WTC11 (cell line): ENCODE data around the gene ZNF804B. TPM values are rescaled to one million over a fixed set of nuclear protein-coding genes. Genes with fewer than 3 reads are reported as not detected.

ENCODE experiments used
- ATAC-seq: fragments of 200-7000 bp; cut with Tn5 transposase; 2 replicates; pipeline ENCODE4 v1.10.0; 2021; ENCODE audit warnings: mild to moderate bottlenecking, moderate library complexity
- CTCF ChIA-PET: fragments of 300-600 bp; sonication (Branson Sonifier 250); formaldehyde crosslinking; loops from one replicate; lab custom pipeline; 2021; ENCODE audit warnings: antibody characterized with exemption; lab: Charles Lee
- POLR2A ChIA-PET: fragments of 350-600 bp; sonication (Branson Sonifier 250); formaldehyde crosslinking; loops from one replicate; lab custom pipeline; 2021; ENCODE audit warnings: antibody characterized with exemption; lab: Charles Lee
- DNase-seq: peaks from one replicate; pipeline ENCODE4 v3.0.0; 2021; ENCODE audit warnings: low spot score
- H3K27ac Mint-ChIP-seq: 2 replicates; pipeline ENCODE4 v1.8.0; 2021; ENCODE audit warnings: mixed read lengths
- H3K27me3 Mint-ChIP-seq: 2 replicates; pipeline ENCODE4 v1.8.0; 2021; ENCODE audit warnings: low read depth, mild to moderate bottlenecking, moderate library complexity, mixed read lengths
- H3K36me3 Mint-ChIP-seq: 2 replicates; pipeline ENCODE4 v1.8.0; 2021; ENCODE audit warnings: mixed read lengths
- H3K4me1 Mint-ChIP-seq: 2 replicates; pipeline ENCODE4 v1.8.0; 2022; ENCODE audit warnings: mixed read lengths
- H3K4me3 Mint-ChIP-seq: 2 replicates; pipeline ENCODE4 v1.8.0; 2021; ENCODE audit warnings: mild to moderate bottlenecking, moderate library complexity, mixed read lengths
- H3K9me3 Mint-ChIP-seq: 2 replicates; pipeline ENCODE4 v1.8.0; 2021; ENCODE audit warnings: mixed read lengths
- CBFB ChIP-seq: sonication (generic); formaldehyde crosslinking; IDR thresholded peaks from 2 replicates; pipeline ENCODE4 v1.8.1; 2022; ENCODE audit warnings: mild to moderate bottlenecking, low read depth, missing genetic modification reagents
- CREB1 ChIP-seq: sonication (generic); formaldehyde crosslinking; IDR thresholded peaks from 2 replicates; pipeline ENCODE4 v1.8.0; 2023; ENCODE audit warnings: mild to moderate bottlenecking, missing genetic modification reagents
- CREM ChIP-seq: sonication (generic); formaldehyde crosslinking; IDR thresholded peaks from 2 replicates; pipeline ENCODE4 v1.8.1; 2022; ENCODE audit warnings: mild to moderate bottlenecking, missing genetic modification reagents, moderate library complexity
- EMX1 ChIP-seq: fragments of 250-450 bp; sonication (Bioruptor Pico); IDR thresholded peaks from 2 replicates; pipeline ENCODE4 v1.8.0; 2021; ENCODE audit warnings: mild to moderate bottlenecking
- FOXP1 ChIP-seq: sonication (generic); formaldehyde crosslinking; IDR thresholded peaks from 2 replicates; pipeline ENCODE4 v1.8.0; 2022; ENCODE audit warnings: missing genetic modification reagents, mild to moderate bottlenecking, moderate library complexity, borderline replicate concordance
- IRF2 ChIP-seq: sonication (generic); formaldehyde crosslinking; IDR thresholded peaks from 2 replicates; pipeline ENCODE4 v1.8.0; 2022; ENCODE audit warnings: low read depth, missing genetic modification reagents, borderline replicate concordance
- JAZF1 ChIP-seq: fragments of 250-450 bp; sonication (Bioruptor Pico); IDR thresholded peaks from 2 replicates; pipeline ENCODE4 v1.9.0; 2021; ENCODE audit warnings: moderate library complexity, mild to moderate bottlenecking, inconsistent platforms
- JUN ChIP-seq: sonication (generic); formaldehyde crosslinking; IDR thresholded peaks from 2 replicates; pipeline ENCODE4 v1.8.0; 2023; ENCODE audit warnings: mild to moderate bottlenecking, missing genetic modification reagents
- MXD4 ChIP-seq: fragments of 250-450 bp; sonication (Bioruptor Pico); IDR thresholded peaks from 2 replicates; pipeline ENCODE4 v1.8.0; 2021; ENCODE audit warnings: mild to moderate bottlenecking, moderate library complexity, borderline replicate concordance
- NFATC4 ChIP-seq: fragments of 250-450 bp; sonication (Bioruptor Pico); IDR thresholded peaks from 2 replicates; pipeline ENCODE4 v1.9.0; 2021; ENCODE audit warnings: mild to moderate bottlenecking
- RELA ChIP-seq: sonication (generic); formaldehyde crosslinking; IDR thresholded peaks from 2 replicates; pipeline ENCODE4 v1.8.1; 2022; ENCODE audit warnings: missing genetic modification reagents, mild to moderate bottlenecking, borderline replicate concordance
- SMAD3 ChIP-seq: sonication (generic); formaldehyde crosslinking; IDR thresholded peaks from 2 replicates; pipeline ENCODE4 v1.8.0; 2022; ENCODE audit warnings: missing genetic modification reagents, mild to moderate bottlenecking, borderline replicate concordance
- TEAD4 ChIP-seq: sonication (generic); formaldehyde crosslinking; IDR thresholded peaks from 2 replicates; pipeline ENCODE4 v1.8.0; 2022; ENCODE audit warnings: mild to moderate bottlenecking, missing genetic modification reagents
- ZNF232 ChIP-seq: sonication (generic); formaldehyde crosslinking; IDR thresholded peaks from 2 replicates; pipeline ENCODE4 v1.8.0; 2022; ENCODE audit warnings: mild to moderate bottlenecking, missing genetic modification reagents
- ZNF317 ChIP-seq: sonication (generic); formaldehyde crosslinking; IDR thresholded peaks from 2 replicates; pipeline ENCODE4 v1.8.1; 2023; ENCODE audit warnings: low read depth, mild to moderate bottlenecking, moderate library complexity, missing genetic modification reagents, borderline replicate concordance
- ZNF423 ChIP-seq: fragments of 250-450 bp; sonication (Bioruptor Pico); IDR thresholded peaks from 2 replicates; pipeline ENCODE4 v2.1.2; 2022; ENCODE audit warnings: mild to moderate bottlenecking, moderate library complexity
- ZNF671 ChIP-seq: fragments of 250-450 bp; sonication (Bioruptor Pico); IDR thresholded peaks from 2 replicates; pipeline ENCODE4 v1.8.0; 2021; ENCODE audit warnings: mild to moderate bottlenecking
- total RNA-seq: library from RNA; stranded (reverse); gene quantifications from 3 replicates; pipeline ENCODE4 v1.2.3, GENCODE V29; 2021
- TF ChIP-seq, protein P1 (sequence below): sonication (generic); formaldehyde crosslinking; conservative IDR thresholded peaks from 2 replicates; pipeline ENCODE4 v1.8.1; 2022; ENCODE audit warnings: mild to moderate bottlenecking, missing genetic modification reagents
- TF ChIP-seq, protein P2 (sequence below): sonication (generic); formaldehyde crosslinking; IDR thresholded peaks from 2 replicates; pipeline ENCODE4 v1.8.0; 2022; ENCODE audit warnings: mild to moderate bottlenecking, missing genetic modification reagents
- TF ChIP-seq, protein P3 (sequence below): sonication (generic); formaldehyde crosslinking; IDR thresholded peaks from 2 replicates; pipeline ENCODE4 v1.8.0; 2023; ENCODE audit warnings: mild to moderate bottlenecking, missing genetic modification reagents
- TF ChIP-seq, protein P4 (sequence below): sonication (generic); formaldehyde crosslinking; IDR thresholded peaks from 2 replicates; pipeline ENCODE4 v1.8.1; 2023; ENCODE audit warnings: mild to moderate bottlenecking, missing genetic modification reagents, moderate library complexity
- TF ChIP-seq, protein P5 (sequence below): sonication (generic); formaldehyde crosslinking; IDR thresholded peaks from 2 replicates; pipeline ENCODE4 v1.8.1; 2023; ENCODE audit warnings: mild to moderate bottlenecking, missing genetic modification reagents, borderline replicate concordance
- TF ChIP-seq, protein P6 (sequence below): sonication (generic); formaldehyde crosslinking; IDR thresholded peaks from 2 replicates; pipeline ENCODE4 v1.8.1; 2022; ENCODE audit warnings: mild to moderate bottlenecking, moderate library complexity, missing genetic modification reagents

Gene ZNF804B
- total RNA-seq, 1 experiment from 2014 or later = 0.04 TPM

DNA sequence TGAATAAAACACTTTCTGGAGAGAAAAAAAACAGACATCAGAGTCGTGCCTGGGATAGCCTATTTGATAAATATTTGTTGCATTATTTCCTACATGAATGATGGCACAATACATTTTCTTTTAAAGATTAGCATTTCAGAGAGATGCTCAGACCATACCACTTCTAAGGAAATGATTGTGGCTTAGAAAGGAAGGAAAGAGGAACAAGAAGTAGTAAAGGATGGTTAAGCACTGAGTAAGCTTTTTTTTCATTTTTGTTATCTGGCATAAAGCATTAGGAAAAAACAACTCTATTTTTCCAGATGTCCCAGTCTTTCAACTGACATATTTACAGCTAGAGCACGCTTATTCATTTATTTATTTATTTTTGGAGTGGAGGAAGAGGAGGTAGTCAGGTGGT, 294.9 kb downstream of the ZNF804B start:
- TF ChIP-seq CBFB (CRISPR knock-in tag) = no peak
- TF ChIP-seq, protein P1, sequence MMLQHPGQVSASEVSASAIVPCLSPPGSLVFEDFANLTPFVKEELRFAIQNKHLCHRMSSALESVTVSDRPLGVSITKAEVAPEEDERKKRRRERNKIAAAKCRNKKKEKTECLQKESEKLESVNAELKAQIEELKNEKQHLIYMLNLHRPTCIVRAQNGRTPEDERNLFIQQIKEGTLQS (CRISPR knock-in tag) = no peak
- no peak for TF ChIP-seq ZNF232 (CRISPR knock-in tag)
- TF ChIP-seq ZNF423 (CRISPR knock-in tag) = no peak
- no peak for TF ChIP-seq MXD4 (CRISPR knock-in tag)
- no peak for TF ChIP-seq FOXP1 (CRISPR knock-in tag)
- no peak for TF ChIP-seq ZNF317 (CRISPR knock-in tag)
- TF ChIP-seq TEAD4 (CRISPR knock-in tag) = no peak
- no peak for TF ChIP-seq SMAD3 (CRISPR knock-in tag)
- no peak for TF ChIP-seq NFATC4 (CRISPR knock-in tag)
- no peaks in the 10 kb centered on the region for H3K4me1 Mint-ChIP-seq
- H3K27ac Mint-ChIP-seq = no peak overlapping the region
- no peak overlapping the region for H3K4me3 Mint-ChIP-seq
- H3K36me3 Mint-ChIP-seq = no peaks in the 10 kb centered on the region
- ATAC-seq (no peak), DNase-seq (no peak)
- H3K27me3 Mint-ChIP-seq = no peaks in the 10 kb centered on the region; the same call in 1 of the 2 replicates
- POLR2A ChIA-PET = no interaction called here
- CTCF ChIA-PET = no interaction called here
- H3K9me3 Mint-ChIP-seq = peaks cover 6% of the 10 kb centered on the region

DNA sequence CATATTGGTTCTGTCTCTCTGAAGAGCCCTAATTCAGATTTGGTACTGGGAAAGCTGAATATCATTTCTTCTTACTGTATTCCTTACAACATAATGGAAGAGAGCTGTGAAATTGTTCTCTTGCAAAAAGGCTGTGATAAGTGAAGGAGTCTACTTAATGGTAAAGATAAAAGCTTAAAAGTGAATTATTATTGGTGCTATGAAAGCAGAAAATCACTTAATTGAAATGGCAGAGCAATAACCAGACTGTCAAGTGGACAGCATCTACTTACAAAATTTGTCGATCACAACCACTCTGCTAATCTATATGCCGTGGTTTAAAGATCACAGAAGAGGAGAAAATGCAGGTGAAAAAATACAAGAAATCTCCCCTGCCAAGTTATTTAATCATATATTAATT, 300.7 kb downstream of the ZNF804B start:
- POLR2A ChIA-PET = no interaction called here
- H3K36me3 Mint-ChIP-seq = no peaks in the 10 kb centered on the region

More for the DNA sequence above, 300.7 kb downstream of the ZNF804B start:
- CTCF ChIA-PET = no interaction called here
- TF ChIP-seq JUN (CRISPR knock-in tag) (no peak), ZNF671 (CRISPR knock-in tag) (no peak), ZNF317 (CRISPR knock-in tag) (no peak), TEAD4 (CRISPR knock-in tag) (no peak), EMX1 (CRISPR knock-in tag) (no peak), ZNF232 (CRISPR knock-in tag) (no peak), JAZF1 (CRISPR knock-in tag) (no peak), CREB1 (no peak), RELA (CRISPR knock-in tag) (no peak), CREM (CRISPR knock-in tag) (no peak), IRF2 (CRISPR knock-in tag) (no peak)
- TF ChIP-seq, protein P2, sequence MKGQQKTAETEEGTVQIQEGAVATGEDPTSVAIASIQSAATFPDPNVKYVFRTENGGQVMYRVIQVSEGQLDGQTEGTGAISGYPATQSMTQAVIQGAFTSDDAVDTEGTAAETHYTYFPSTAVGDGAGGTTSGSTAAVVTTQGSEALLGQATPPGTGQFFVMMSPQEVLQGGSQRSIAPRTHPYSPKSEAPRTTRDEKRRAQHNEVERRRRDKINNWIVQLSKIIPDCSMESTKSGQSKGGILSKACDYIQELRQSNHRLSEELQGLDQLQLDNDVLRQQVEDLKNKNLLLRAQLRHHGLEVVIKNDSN (CRISPR knock-in tag) = no peak
- TF ChIP-seq, protein P3, sequence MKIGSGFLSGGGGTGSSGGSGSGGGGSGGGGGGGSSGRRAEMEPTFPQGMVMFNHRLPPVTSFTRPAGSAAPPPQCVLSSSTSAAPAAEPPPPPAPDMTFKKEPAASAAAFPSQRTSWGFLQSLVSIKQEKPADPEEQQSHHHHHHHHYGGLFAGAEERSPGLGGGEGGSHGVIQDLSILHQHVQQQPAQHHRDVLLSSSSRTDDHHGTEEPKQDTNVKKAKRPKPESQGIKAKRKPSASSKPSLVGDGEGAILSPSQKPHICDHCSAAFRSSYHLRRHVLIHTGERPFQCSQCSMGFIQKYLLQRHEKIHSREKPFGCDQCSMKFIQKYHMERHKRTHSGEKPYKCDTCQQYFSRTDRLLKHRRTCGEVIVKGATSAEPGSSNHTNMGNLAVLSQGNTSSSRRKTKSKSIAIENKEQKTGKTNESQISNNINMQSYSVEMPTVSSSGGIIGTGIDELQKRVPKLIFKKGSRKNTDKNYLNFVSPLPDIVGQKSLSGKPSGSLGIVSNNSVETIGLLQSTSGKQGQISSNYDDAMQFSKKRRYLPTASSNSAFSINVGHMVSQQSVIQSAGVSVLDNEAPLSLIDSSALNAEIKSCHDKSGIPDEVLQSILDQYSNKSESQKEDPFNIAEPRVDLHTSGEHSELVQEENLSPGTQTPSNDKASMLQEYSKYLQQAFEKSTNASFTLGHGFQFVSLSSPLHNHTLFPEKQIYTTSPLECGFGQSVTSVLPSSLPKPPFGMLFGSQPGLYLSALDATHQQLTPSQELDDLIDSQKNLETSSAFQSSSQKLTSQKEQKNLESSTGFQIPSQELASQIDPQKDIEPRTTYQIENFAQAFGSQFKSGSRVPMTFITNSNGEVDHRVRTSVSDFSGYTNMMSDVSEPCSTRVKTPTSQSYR = no peak
- TF ChIP-seq, protein P4, sequence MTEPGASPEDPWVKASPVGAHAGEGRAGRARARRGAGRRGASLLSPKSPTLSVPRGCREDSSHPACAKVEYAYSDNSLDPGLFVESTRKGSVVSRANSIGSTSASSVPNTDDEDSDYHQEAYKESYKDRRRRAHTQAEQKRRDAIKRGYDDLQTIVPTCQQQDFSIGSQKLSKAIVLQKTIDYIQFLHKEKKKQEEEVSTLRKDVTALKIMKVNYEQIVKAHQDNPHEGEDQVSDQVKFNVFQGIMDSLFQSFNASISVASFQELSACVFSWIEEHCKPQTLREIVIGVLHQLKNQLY (CRISPR knock-in tag) = no peak
- TF ChIP-seq, protein P5, sequence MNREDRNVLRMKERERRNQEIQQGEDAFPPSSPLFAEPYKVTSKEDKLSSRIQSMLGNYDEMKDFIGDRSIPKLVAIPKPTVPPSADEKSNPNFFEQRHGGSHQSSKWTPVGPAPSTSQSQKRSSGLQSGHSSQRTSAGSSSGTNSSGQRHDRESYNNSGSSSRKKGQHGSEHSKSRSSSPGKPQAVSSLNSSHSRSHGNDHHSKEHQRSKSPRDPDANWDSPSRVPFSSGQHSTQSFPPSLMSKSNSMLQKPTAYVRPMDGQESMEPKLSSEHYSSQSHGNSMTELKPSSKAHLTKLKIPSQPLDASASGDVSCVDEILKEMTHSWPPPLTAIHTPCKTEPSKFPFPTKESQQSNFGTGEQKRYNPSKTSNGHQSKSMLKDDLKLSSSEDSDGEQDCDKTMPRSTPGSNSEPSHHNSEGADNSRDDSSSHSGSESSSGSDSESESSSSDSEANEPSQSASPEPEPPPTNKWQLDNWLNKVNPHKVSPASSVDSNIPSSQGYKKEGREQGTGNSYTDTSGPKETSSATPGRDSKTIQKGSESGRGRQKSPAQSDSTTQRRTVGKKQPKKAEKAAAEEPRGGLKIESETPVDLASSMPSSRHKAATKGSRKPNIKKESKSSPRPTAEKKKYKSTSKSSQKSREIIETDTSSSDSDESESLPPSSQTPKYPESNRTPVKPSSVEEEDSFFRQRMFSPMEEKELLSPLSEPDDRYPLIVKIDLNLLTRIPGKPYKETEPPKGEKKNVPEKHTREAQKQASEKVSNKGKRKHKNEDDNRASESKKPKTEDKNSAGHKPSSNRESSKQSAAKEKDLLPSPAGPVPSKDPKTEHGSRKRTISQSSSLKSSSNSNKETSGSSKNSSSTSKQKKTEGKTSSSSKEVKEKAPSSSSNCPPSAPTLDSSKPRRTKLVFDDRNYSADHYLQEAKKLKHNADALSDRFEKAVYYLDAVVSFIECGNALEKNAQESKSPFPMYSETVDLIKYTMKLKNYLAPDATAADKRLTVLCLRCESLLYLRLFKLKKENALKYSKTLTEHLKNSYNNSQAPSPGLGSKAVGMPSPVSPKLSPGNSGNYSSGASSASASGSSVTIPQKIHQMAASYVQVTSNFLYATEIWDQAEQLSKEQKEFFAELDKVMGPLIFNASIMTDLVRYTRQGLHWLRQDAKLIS (CRISPR knock-in tag) = no peak
- TF ChIP-seq, protein P6, sequence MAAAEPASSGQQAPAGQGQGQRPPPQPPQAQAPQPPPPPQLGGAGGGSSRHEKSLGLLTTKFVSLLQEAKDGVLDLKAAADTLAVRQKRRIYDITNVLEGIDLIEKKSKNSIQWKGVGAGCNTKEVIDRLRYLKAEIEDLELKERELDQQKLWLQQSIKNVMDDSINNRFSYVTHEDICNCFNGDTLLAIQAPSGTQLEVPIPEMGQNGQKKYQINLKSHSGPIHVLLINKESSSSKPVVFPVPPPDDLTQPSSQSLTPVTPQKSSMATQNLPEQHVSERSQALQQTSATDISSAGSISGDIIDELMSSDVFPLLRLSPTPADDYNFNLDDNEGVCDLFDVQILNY (CRISPR knock-in tag) = no peak
- TF ChIP-seq, all 79 proteins: peak for 0
- Mint-ChIP-seq H3K4me1 (no peaks in the 10 kb centered on the region), H3K4me3 (no peak overlapping the region), H3K27me3 (no peaks in the 10 kb centered on the region; the same call in 1 of the 2 replicates), H3K27ac (no peak overlapping the region), H3K9me3 (peaks cover 2% of the 10 kb centered on the region)
- no peak for ATAC-seq
- no peak for DNase-seq
